Left lung (tissue), 10 donors: Measurements from ENCODE around the gene LIN37. TPM values are rescaled to one million over a fixed set of nuclear protein-coding genes. Genes with fewer than 3 reads are reported as not detected.
"Not testable (repeated sequence)": the region's sequence is repeated elsewhere in the genome, so short reads cannot be mapped to it uniquely, and the experiment has no call there.

ENCODE experiments used
- ATAC-seq: fragments of 200-7000 bp; cut with Tn5 transposase; one replicate; pipeline ENCODE4 v1.9.1; 2020; ENCODE audit warnings: moderate library complexity
- DNase-seq, 4 donors: peaks; one replicate each; pipeline ENCODE4 v3.0.0-alpha.2; 2013 to 2020
- H3K27ac ChIP-seq, 2 donors: fragments of 200-600 bp; sonication (generic) in 1 of 2; one replicate each; pipeline versions ENCODE4 v1.5.0 to v1.8.0; 2020 to 2021
- H3K27me3 ChIP-seq, 2 donors: fragments of 200-600 bp; sonication (generic) in 1 of 2; one replicate each; pipeline versions ENCODE4 v1.5.0 to v1.8.0; 2020 to 2021
- H3K36me3 ChIP-seq, 2 donors: fragments of 200-600 bp; sonication (generic) in 1 of 2; one replicate each; pipeline versions ENCODE4 v1.5.0 to v1.8.0; 2020 to 2021
- H3K4me1 ChIP-seq, 2 donors: fragments of 200-600 bp; one replicate each; pipeline ENCODE4 v1.8.0; 2021
- H3K4me3 ChIP-seq, 2 donors: fragments of 200-600 bp; sonication (generic) in 1 of 2; one replicate each; pipeline versions ENCODE4 v1.5.0 to v1.8.0; 2020 to 2021; ENCODE audit warnings: mild to moderate bottlenecking in 1 of 2
- H3K9me3 ChIP-seq, 2 donors: fragments of 200-600 bp; sonication (generic) in 1 of 2; one replicate each; pipeline versions ENCODE4 v1.5.0 to v1.8.0; 2020 to 2021
- CTCF ChIP-seq, 2 donors: fragments of 200-600 bp; sonication (generic) in 1 of 2; IDR thresholded peaks; one replicate each; pipeline versions ENCODE4 v1.5.0 to v1.8.0; 2021; ENCODE audit warnings: antibody characterized with exemption in 2 of 2
- intact Hi-C, 2 donors: fragments of 100-400 bp; cut with DNase I; formaldehyde crosslinking; loops; one replicate each; pipeline versions ENCODE4 v1.11.2 to v1.14.2; 2022
- polyA plus RNA-seq, 6 donors: library from polyadenylated mRNA; unstranded; fragments of 120-200 nt; gene quantifications; one replicate each; pipeline ENCODE4 v1.2.1, GENCODE V29; 2013; ENCODE audit not compliant: insufficient read length in 6 of 6
- total RNA-seq, 2 donors: library from RNA; stranded (reverse); fragmentation: NEBNext Ultra II Directional; extraction: Animal tissue kit (Norgen Biotek cat#: 25700); gene quantifications; one replicate each; pipeline ENCODE4 v1.2.1, GENCODE V29; 2021
- donor health status: DM: no; HTN: yes; CAD: no.
- donor health status: DM: no; HTN: no; CAD: no.

Gene LIN37
- total and polyA plus RNA-seq, 8 donors: 6.6 to 14.5 (median 11.8) TPM

GRCh38 chr19:35792312-35792711, 43.9 kb downstream of the LIN37 start:
- no peak for ATAC-seq
- H3K4me3 ChIP-seq: no peak overlapping the region
- H3K4me1 ChIP-seq: no peaks in the 10 kb centered on the region
- peaks cover 0 to 4% of the 10 kb centered on the region in 2 donors for H3K36me3 ChIP-seq
- no peak for TF ChIP-seq CTCF (IDR thresholded peaks at IDR 0.05)
- no peak overlapping the region for H3K27ac ChIP-seq
- DNase-seq: no peak
- intact Hi-C loops: no loop called here
- no peaks in the 10 kb centered on the region for H3K9me3 ChIP-seq
- H3K27me3 ChIP-seq: peaks cover 7 to 21% of the 10 kb centered on the region in 2 donors

- intact Hi-C loops: no loop called here
- ATAC-seq: no peak
- no peak for TF ChIP-seq CTCF (IDR thresholded peaks at IDR 0.05)
Observed at GRCh38 chr19:35792888-35793287, 44.5 kb downstream of the LIN37 start.

GRCh38 chr19:35793381-35794165, 45.2 kb downstream of the LIN37 start:
- no peak for DNase-seq
- no peaks in the 10 kb centered on the region for H3K9me3 ChIP-seq
- no peak overlapping the region for H3K4me3 ChIP-seq
- no peaks in the 10 kb centered on the region for H3K4me1 ChIP-seq
- H3K27ac ChIP-seq: no peak overlapping the region
- H3K27me3 ChIP-seq: peaks cover 12 to 33% of the 10 kb centered on the region in 2 donors
- ATAC-seq: no peak
- intact Hi-C loops: no loop called here
- no peak for TF ChIP-seq CTCF (IDR thresholded peaks at IDR 0.05)
- no peaks in the 10 kb centered on the region for H3K36me3 ChIP-seq

More at GRCh38 chr19:35792888-35793287, 44.5 kb downstream of the LIN37 start:
- Histone ChIP-seq H3K27ac (no peak overlapping the region), H3K36me3 (no peaks in the 10 kb centered on the region), H3K27me3 (peaks cover 11 to 27% of the 10 kb centered on the region in 2 donors), H3K4me3 (no peak overlapping the region), H3K4me1 (no peaks in the 10 kb centered on the region), H3K9me3 (no peaks in the 10 kb centered on the region)
- DNase-seq: no peak

- H3K36me3 ChIP-seq, H3K9me3 ChIP-seq, DNase-seq, H3K4me3 ChIP-seq, H3K27ac ChIP-seq, intact Hi-C loops, H3K4me1 ChIP-seq, ATAC-seq: not testable (repeated sequence)
- H3K27me3 ChIP-seq: peaks cover 12 to 53% of the 10 kb centered on the region in 2 donors
Observed at GRCh38 chr19:35795564-35795963, 47.2 kb downstream of the LIN37 start.

GRCh38 chr19:35796645-35797542, 48.5 kb downstream of the LIN37 start:
- Histone ChIP-seq H3K4me3 (no peak overlapping the region), H3K9me3 (no peaks in the 10 kb centered on the region), H3K27ac (no peak overlapping the region), H3K4me1 (no peaks in the 10 kb centered on the region), H3K27me3 (peaks cover 12 to 60% of the 10 kb centered on the region in 2 donors), H3K36me3 (no peaks in the 10 kb centered on the region)
- intact Hi-C loops: no loop called here
- no peak for ATAC-seq
- no peak for TF ChIP-seq CTCF (IDR thresholded peaks at IDR 0.05)
- DNase-seq: no peak
